ENCODE data around the gene DCDC2.

- TF ChIP-seq CTCF (IDR thresholded peaks at IDR 0.05) (no peak), EP300 (IDR thresholded peaks at IDR 0.05; ENCODE audit: low read depth) (no peak), POLR2AphosphoS5 (IDR thresholded peaks at IDR 0.05) (no peak)
Observed at GRCh38 chr6:24146871-24147270, 211.0 kb downstream of the DCDC2 start.

All from transverse colon (tissue), 4 donors.